Endodermal cell (in vitro differentiated cells): Measurements from ENCODE around the gene WDSUB1. TPM values are rescaled to one million over a fixed set of nuclear protein-coding genes. Genes with fewer than 3 reads are reported as not detected.

ENCODE experiments used
- DNase-seq: peaks from one replicate; pipeline ENCODE4 v3.0.0-alpha.2; 2017
- H3K27ac ChIP-seq: 2 replicates; pipeline ENCODE4 v1.5.1; 2013; ENCODE audit warnings: mild to moderate bottlenecking, low read depth, low read length, moderate library complexity
- H3K27me3 ChIP-seq: 2 replicates; pipeline ENCODE4 v1.6.1; 2013; ENCODE audit warnings: mild to moderate bottlenecking, low read length, moderate library complexity; ENCODE audit not compliant: insufficient read depth, control insufficient read depth, poor library complexity, severe bottlenecking
- H3K36me3 ChIP-seq: 2 replicates; pipeline ENCODE4 v1.7.0; 2013; ENCODE audit warnings: mild to moderate bottlenecking, low read length, moderate library complexity; ENCODE audit not compliant: control insufficient read depth, insufficient read depth
- H3K4me1 ChIP-seq: one replicate; pipeline ENCODE4 v1.7.0; 2013; ENCODE audit warnings: low read length; ENCODE audit not compliant: control insufficient read depth, insufficient read depth
- H3K4me3 ChIP-seq: 2 replicates; pipeline ENCODE4 v1.5.1; 2013; ENCODE audit warnings: mild to moderate bottlenecking, low read length, moderate library complexity
- H3K9ac ChIP-seq: 2 replicates; pipeline ENCODE4 v1.6.1; 2013; ENCODE audit warnings: mild to moderate bottlenecking, low read length, moderate library complexity; ENCODE audit not compliant: poor library complexity, severe bottlenecking; ENCODE audit errors: extremely low read depth
- H3K9me3 ChIP-seq: 2 replicates; pipeline ENCODE4 v1.6.1; 2013; ENCODE audit warnings: mild to moderate bottlenecking, low read length, moderate library complexity; ENCODE audit not compliant: control insufficient read depth
- H3K27ac Mint-ChIP-seq: 2 replicates; pipeline ENCODE4 v1.8.0; 2020; ENCODE audit warnings: mixed read lengths
- H3K27me3 Mint-ChIP-seq: 2 replicates; pipeline ENCODE4 v1.8.0; 2021; ENCODE audit warnings: mild to moderate bottlenecking, mixed read lengths; ENCODE audit not compliant: insufficient read depth
- H3K36me3 Mint-ChIP-seq: 2 replicates; pipeline ENCODE4 v1.8.0; 2020; ENCODE audit warnings: low read depth, mixed read lengths
- H3K4me1 Mint-ChIP-seq: 2 replicates; pipeline ENCODE4 v1.8.0; 2020; ENCODE audit warnings: mixed read lengths
- H3K4me3 Mint-ChIP-seq: 2 replicates; pipeline ENCODE4 v1.8.0; 2020; ENCODE audit warnings: mild to moderate bottlenecking, moderate library complexity, mixed read lengths
- H3K9me3 Mint-ChIP-seq: 2 replicates; pipeline ENCODE4 v1.8.0; 2020; ENCODE audit warnings: mild to moderate bottlenecking, mixed read lengths
- CTCF ChIP-seq: fragments of 200-600 bp; sonication (generic); conservative IDR thresholded peaks from 2 replicates; pipeline ENCODE4 v1.5.0; 2021; ENCODE audit warnings: antibody characterized with exemption, mild to moderate bottlenecking
- WGBS, 2 experiments: methylation state at CpG; one replicate each; pipeline versions ENCODE4 v1.1.5 to v1.1.7; 2013; ENCODE audit warnings: missing lambda C conversion rate in 2 of 2, mixed read lengths in 1 of 2; ENCODE audit not compliant: insufficient coverage in 1 of 2, insufficient read length in 1 of 2; 5-methylcytosine and 5-hydroxymethylcytosine counted together
- total RNA-seq, 2 donors: library from RNA; stranded (reverse); fragmentation: NEBNext Ultra II Directional in 1 of 2; extraction: Animal tissue kit (Norgen Biotek cat#: 25700) in 1 of 2; gene quantifications; 2 replicates in 1 of 2; 3 replicates in 1 of 2; pipeline ENCODE4 v1.2.1, GENCODE V29; 2021

Gene WDSUB1
- total RNA-seq, 2 donors from 2014 or later, result 10.7 to 14.7 TPM

DNA sequence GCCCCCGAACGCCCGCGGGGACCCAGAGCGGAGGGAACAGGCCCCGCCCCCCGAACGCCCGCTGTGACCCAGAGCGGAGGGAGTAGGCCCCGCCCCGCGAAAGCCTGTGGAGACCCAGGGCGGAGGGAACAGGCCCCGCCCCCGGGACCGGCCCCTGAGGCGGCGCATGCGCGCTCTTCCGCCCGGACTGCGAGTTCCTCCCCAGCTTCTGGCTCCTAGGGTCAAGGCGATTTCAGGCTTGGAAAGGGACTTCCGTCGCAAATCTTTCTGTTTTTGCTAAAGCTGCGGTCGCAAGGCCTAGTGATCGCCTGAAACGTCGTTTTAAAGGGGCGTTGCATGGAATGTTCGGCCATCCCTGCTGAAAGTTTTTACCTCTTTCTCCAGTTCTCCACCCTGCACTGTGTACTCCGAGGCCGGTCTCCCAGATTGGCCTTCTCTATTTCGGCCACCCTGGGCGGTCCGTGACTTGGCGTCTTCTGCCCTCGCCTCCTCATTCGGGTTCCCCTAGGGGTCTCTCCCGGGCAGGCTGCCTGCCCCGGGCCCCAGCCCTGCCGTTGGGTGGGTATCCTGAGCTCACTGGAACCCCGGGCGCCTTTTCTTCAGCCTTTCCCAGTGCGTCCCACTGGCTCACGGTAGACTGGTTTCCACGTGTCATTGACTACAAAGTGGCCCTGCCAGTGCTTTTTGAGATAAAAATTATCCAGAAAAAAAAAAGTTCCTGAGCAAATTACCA lies 372 bp upstream of the WDSUB1 start:
- H3K9me3 Mint-ChIP-seq, result no peaks in the 10 kb centered on the region
- DNase-seq, result peak; percentile 100
- Histone ChIP-seq H3K4me1 (no peaks in the 10 kb centered on the region), H3K9me3 (no peaks in the 10 kb centered on the region), H3K27ac (peak overlapping the region; percentile 78), H3K9ac (peak overlapping the region; percentile 90), H3K4me3 (peak overlapping the region; percentile 84), H3K27me3 (no peaks in the 10 kb centered on the region), H3K36me3 (peaks cover 6% of the 10 kb centered on the region)
- peaks cover 5% of the 10 kb centered on the region for H3K36me3 Mint-ChIP-seq
- peak overlapping the region; percentile 99 for H3K27ac Mint-ChIP-seq
- peak overlapping the region; percentile 82 for H3K4me3 Mint-ChIP-seq
- peaks cover 7% of the 10 kb centered on the region for H3K4me1 Mint-ChIP-seq
- peak; percentile 32 for TF ChIP-seq CTCF
- 3 to 6% methylated on average over 26 to 50 of the region's 50 CpGs for WGBS, 2 experiments
- H3K27me3 Mint-ChIP-seq, result no peaks in the 10 kb centered on the region

DNA sequence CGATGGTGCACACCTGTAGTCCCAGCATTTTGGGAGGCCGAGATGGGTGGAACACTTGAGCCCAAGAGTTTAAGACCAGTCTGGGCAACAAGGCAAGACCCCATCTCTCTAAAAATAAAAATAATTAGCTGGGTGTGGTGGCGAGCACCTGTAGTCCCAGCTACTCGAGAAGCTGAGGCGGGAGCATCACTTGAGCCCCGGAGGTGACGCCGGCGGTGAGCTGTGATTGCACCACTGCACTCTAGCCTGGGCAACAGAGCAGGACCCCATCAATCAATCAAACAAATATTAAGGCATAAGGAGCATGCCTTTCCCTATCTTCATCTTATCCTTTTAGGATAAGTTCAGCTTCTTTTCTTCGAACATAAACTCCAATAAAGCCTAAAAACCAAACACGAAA lies 1.1 kb downstream of the WDSUB1 start:
- DNase-seq, result no peak
- no peaks in the 10 kb centered on the region for H3K9me3 Mint-ChIP-seq
- Histone ChIP-seq H3K4me1 (no peaks in the 10 kb centered on the region), H3K27me3 (no peaks in the 10 kb centered on the region), H3K9me3 (no peaks in the 10 kb centered on the region), H3K4me3 (peak overlapping the region; percentile 88), H3K36me3 (peaks cover 19% of the 10 kb centered on the region), H3K27ac (no peak overlapping the region), H3K9ac (peak overlapping the region; percentile 57)
- peaks cover 17% of the 10 kb centered on the region for H3K36me3 Mint-ChIP-seq
- no peak for TF ChIP-seq CTCF
- peak overlapping the region; percentile 82 for H3K4me3 Mint-ChIP-seq
- no peaks in the 10 kb centered on the region for H3K27me3 Mint-ChIP-seq
- peaks cover 7% of the 10 kb centered on the region for H3K4me1 Mint-ChIP-seq
- H3K27ac Mint-ChIP-seq, result peak overlapping the region; percentile 86
- 73 to 91% methylated on average over 2 to 11 of the region's 11 CpGs for WGBS, 2 experiments

GRCh38 chr2:159283529-159283928 lies 3.0 kb downstream of the WDSUB1 start:
- no peak for TF ChIP-seq CTCF
- Histone ChIP-seq H3K4me3 (no peak overlapping the region), H3K4me1 (no peaks in the 10 kb centered on the region), H3K9ac (no peak overlapping the region), H3K27me3 (no peaks in the 10 kb centered on the region), H3K9me3 (no peaks in the 10 kb centered on the region), H3K36me3 (peaks cover 19% of the 10 kb centered on the region), H3K27ac (no peak overlapping the region)
- no peak for DNase-seq
- Mint-ChIP-seq H3K4me3 (no peak overlapping the region), H3K4me1 (peaks cover 7% of the 10 kb centered on the region), H3K27ac (no peak overlapping the region), H3K9me3 (no peaks in the 10 kb centered on the region), H3K36me3 (peaks cover 22% of the 10 kb centered on the region), H3K27me3 (no peaks in the 10 kb centered on the region)
- 87% methylated on average over 5 of the region's 6 CpGs; no CpG with 5 or more reads in 1 of the 2 experiments for WGBS, 2 experiments
